NT2/D1 (cell line): ENCODE data around the gene RBMS2.
A peak's percentile ranks its signal among the peaks of the same experiment; 100 is the strongest.
"Not testable (repeated sequence)": the region's sequence is repeated elsewhere in the genome, so short reads cannot be mapped to it uniquely, and the experiment has no call there.

ENCODE experiments used
- DNase-seq: peaks from one replicate; pipeline ENCODE4 v3.0.0-alpha.2; 2011; ENCODE audit warnings: low read depth, low spot score
- H3K27me3 ChIP-seq: 2 replicates; pipeline ENCODE4 v1.6.0; 2011; ENCODE audit warnings: mild to moderate bottlenecking; ENCODE audit not compliant: insufficient read length, insufficient read depth
- H3K36me3 ChIP-seq: 2 replicates; pipeline ENCODE4 v1.6.1; 2011; ENCODE audit warnings: mild to moderate bottlenecking, low read length, mixed read lengths; ENCODE audit not compliant: insufficient read depth, insufficient read length
- H3K4me1 ChIP-seq: 2 replicates; pipeline ENCODE4 v1.5.1; 2011; ENCODE audit not compliant: insufficient read depth, insufficient read length
- H3K4me3 ChIP-seq: 2 replicates; pipeline ENCODE4 v1.5.1; 2011; ENCODE audit warnings: low read depth; ENCODE audit not compliant: insufficient read length
- H3K9ac ChIP-seq: 2 replicates; pipeline ENCODE4 v1.6.0; 2011; ENCODE audit warnings: low read depth; ENCODE audit not compliant: insufficient read length
- H3K9me3 ChIP-seq: 2 replicates; pipeline ENCODE4 v1.5.1; 2011; ENCODE audit warnings: mild to moderate bottlenecking, low read length; ENCODE audit not compliant: insufficient read depth
- SUZ12 ChIP-seq: IDR thresholded peaks from 2 replicates; pipeline ENCODE4 v1.6.1; 2011; ENCODE audit not compliant: insufficient read length, insufficient read depth; ENCODE audit errors: extremely low read depth
- YY1 ChIP-seq: IDR thresholded peaks from 2 replicates; pipeline ENCODE4 v1.6.1; 2011; ENCODE audit not compliant: insufficient read length, insufficient read depth
- ZNF274 ChIP-seq: IDR thresholded peaks from 2 replicates; pipeline ENCODE4 v1.6.1; 2011; ENCODE audit warnings: mild to moderate bottlenecking, low read depth, low read length

Gene RBMS2

GRCh38 chr12:56571121-56571520, 49.5 kb downstream of the RBMS2 start:
- Histone ChIP-seq H3K4me3 (no peak overlapping the region), H3K27me3 (no peaks in the 10 kb centered on the region), H3K9me3 (no peaks in the 10 kb centered on the region), H3K9ac (peak overlapping the region; percentile 26), H3K4me1 (peaks cover 5% of the 10 kb centered on the region), H3K36me3 (peaks cover 52% of the 10 kb centered on the region)
- TF ChIP-seq ZNF274: no peak
- TF ChIP-seq YY1: no peak
- no peak for DNase-seq

- TF ChIP-seq ZNF274 (no peak), SUZ12 (no peak), YY1 (no peak)
- H3K4me3 ChIP-seq: no peak overlapping the region
- H3K4me1 ChIP-seq: peaks cover 5% of the 10 kb centered on the region
- peaks cover 54% of the 10 kb centered on the region for H3K36me3 ChIP-seq
- DNase-seq: no peak
- no peaks in the 10 kb centered on the region for H3K9me3 ChIP-seq
- no peaks in the 10 kb centered on the region for H3K27me3 ChIP-seq
- H3K9ac ChIP-seq: no peak overlapping the region
Measured at GRCh38 chr12:56572288-56572687, 50.7 kb downstream of the RBMS2 start.

DNA sequence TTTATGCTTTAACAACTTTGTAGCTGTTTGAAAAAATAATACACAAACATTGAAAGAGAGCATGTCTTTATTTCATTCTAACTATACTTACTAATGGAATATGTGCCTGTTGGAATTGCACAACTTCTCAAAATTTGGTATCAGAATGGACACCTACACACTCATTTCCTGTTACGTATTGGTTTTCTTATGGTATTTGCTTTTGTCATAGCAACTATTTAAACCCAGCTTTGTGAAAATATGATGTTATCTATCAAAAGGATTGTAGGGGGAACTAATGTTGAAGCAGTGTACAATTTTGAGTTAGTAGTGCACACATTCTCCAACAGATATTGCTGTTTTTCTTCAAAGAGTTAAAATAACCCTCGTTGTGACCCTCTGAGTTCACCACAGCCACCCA, 52.6 kb downstream of the RBMS2 start:
- Histone ChIP-seq H3K4me1 (peaks cover 5% of the 10 kb centered on the region), H3K9ac (no peak overlapping the region), H3K9me3 (no peaks in the 10 kb centered on the region), H3K27me3 (no peaks in the 10 kb centered on the region), H3K36me3 (peaks cover 43% of the 10 kb centered on the region), H3K4me3 (no peak overlapping the region)
- no peak for DNase-seq
- TF ChIP-seq ZNF274: no peak
- TF ChIP-seq SUZ12: no peak
- TF ChIP-seq YY1: no peak

DNA sequence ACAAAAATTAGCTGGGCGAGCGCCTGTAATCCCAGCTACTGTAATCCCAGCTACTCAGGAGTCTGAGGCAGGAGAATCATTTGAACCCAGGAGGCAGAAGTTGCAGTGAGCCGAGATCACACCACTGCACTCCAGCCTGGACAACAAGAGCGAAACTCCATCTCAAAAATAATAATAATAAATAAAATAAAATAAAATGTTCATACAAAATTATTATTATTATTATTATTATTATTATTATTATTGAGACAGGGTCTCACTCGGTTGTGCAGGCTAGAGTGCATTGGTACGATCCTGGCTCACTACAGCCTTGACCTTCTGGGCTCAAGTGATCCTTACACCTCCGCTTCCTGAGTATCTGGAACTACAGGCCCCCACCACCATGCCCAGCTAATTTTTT, 55.6 kb downstream of the RBMS2 start:
- not testable (repeated sequence) for H3K9ac ChIP-seq, H3K9me3 ChIP-seq, H3K4me1 ChIP-seq, DNase-seq, H3K27me3 ChIP-seq, H3K4me3 ChIP-seq
- H3K36me3 ChIP-seq: peaks cover 41% of the 10 kb centered on the region

GRCh38 chr12:56578983-56579546, 57.4 kb downstream of the RBMS2 start:
- no peaks in the 10 kb centered on the region for H3K9me3 ChIP-seq

GRCh38 chr12:56581418-56582145, 60.0 kb downstream of the RBMS2 start:
- Histone ChIP-seq H3K4me1 (no peaks in the 10 kb centered on the region), H3K27me3 (no peaks in the 10 kb centered on the region), H3K4me3 (no peak overlapping the region), H3K9me3 (no peaks in the 10 kb centered on the region), H3K9ac (no peak overlapping the region), H3K36me3 (peaks cover 29% of the 10 kb centered on the region)
- TF ChIP-seq SUZ12: no peak
- TF ChIP-seq ZNF274: no peak
- no peak for TF ChIP-seq YY1
- DNase-seq: no peak

More at GRCh38 chr12:56578983-56579546, 57.4 kb downstream of the RBMS2 start:
- TF ChIP-seq ZNF274: no peak
- no peak for TF ChIP-seq YY1
- TF ChIP-seq SUZ12: no peak
- H3K4me1 ChIP-seq: no peaks in the 10 kb centered on the region
- no peak for DNase-seq
- H3K4me3 ChIP-seq: no peak overlapping the region
- H3K9ac ChIP-seq: no peak overlapping the region
- H3K36me3 ChIP-seq: peaks cover 41% of the 10 kb centered on the region
- H3K27me3 ChIP-seq: no peaks in the 10 kb centered on the region

DNA sequence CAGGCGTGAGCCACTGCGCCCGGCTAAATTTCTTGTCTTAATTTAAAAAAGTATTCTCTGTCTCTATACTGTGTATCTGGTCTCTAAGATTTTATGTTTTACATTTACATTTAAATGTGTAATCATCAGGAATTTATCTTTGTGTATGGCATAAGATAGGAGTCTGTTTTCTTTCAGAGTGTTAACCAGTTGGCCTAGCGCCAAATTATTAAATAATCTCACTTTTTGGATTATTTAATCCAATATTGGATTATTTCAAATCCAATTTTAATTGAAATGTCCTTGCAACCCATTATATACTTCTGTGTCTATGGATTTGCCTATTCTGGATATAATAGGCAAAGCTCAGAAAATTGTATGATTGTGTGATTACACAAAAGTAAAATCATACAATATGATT, 63.5 kb downstream of the RBMS2 start:
- TF ChIP-seq ZNF274: no peak
- TF ChIP-seq YY1: no peak
- no peak for TF ChIP-seq SUZ12
- DNase-seq: no peak
- Histone ChIP-seq H3K36me3 (peaks cover 60% of the 10 kb centered on the region), H3K4me3 (no peak overlapping the region), H3K27me3 (no peaks in the 10 kb centered on the region), H3K9me3 (no peaks in the 10 kb centered on the region), H3K4me1 (peaks cover 5% of the 10 kb centered on the region), H3K9ac (no peak overlapping the region)

DNA sequence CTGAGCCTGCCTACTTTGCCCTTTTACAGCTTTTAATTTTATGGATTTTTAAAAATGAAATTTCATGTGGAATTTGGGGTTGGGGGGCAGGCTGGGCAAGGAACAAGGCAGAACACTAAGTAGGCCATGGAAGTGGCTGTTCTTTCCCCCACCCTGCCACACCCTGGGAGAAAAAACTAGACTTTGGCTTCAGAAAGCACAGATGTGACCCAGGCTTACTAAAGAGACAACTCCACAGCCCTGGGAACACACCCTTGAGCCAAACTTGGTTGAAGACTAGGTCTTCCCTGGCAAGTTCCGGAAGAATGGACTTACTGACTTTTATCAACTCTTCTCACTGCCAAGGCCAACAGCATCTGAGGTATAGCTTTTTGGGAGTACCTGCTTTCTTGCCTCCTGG, 68.2 kb downstream of the RBMS2 start:
- peaks cover 49% of the 10 kb centered on the region for H3K36me3 ChIP-seq
- no peaks in the 10 kb centered on the region for H3K27me3 ChIP-seq
- H3K4me3 ChIP-seq: no peak overlapping the region
- H3K9me3 ChIP-seq: no peaks in the 10 kb centered on the region
- TF ChIP-seq ZNF274: no peak
- TF ChIP-seq YY1: no peak
- no peak for TF ChIP-seq SUZ12
- H3K9ac ChIP-seq: no peak overlapping the region
- peaks cover 11% of the 10 kb centered on the region for H3K4me1 ChIP-seq
- no peak for DNase-seq
